Central memory CD8-positive, alpha-beta T cell (primary cell): ENCODE measurements around the gene MLIP.

Source experiments
- ATAC-seq: fragments of 150-1000 bp; cut with Tn5 transposase; replicated peaks from 2 replicates; pipeline ENCODE4 v1.10.0; 2022; ENCODE audit warnings: mild to moderate bottlenecking, moderate FRiP score, moderate number of reproducible peaks; ENCODE audit not compliant: poor library complexity, severe bottlenecking; ENCODE audit errors: extremely low read depth
- DNase-seq, 2 donors: peaks; one replicate each; pipeline ENCODE4 v3.0.0; 2021; ENCODE audit warnings: low spot score in 2 of 2
- H3K27ac Mint-ChIP-seq: one replicate; pipeline ENCODE4 v1.8.0; 2022; ENCODE audit warnings: low read depth, mild to moderate bottlenecking, moderate library complexity, mixed read lengths
- H3K27me3 Mint-ChIP-seq: one replicate; pipeline ENCODE4 v1.8.0; 2022; ENCODE audit warnings: mixed read lengths
- H3K36me3 Mint-ChIP-seq: one replicate; pipeline ENCODE4 v1.8.0; 2022; ENCODE audit warnings: mild to moderate bottlenecking, moderate library complexity, mixed read lengths; ENCODE audit not compliant: insufficient read depth
- H3K4me1 Mint-ChIP-seq: one replicate; pipeline ENCODE4 v1.8.0; 2022; ENCODE audit warnings: mixed read lengths
- H3K4me3 Mint-ChIP-seq: one replicate; pipeline ENCODE4 v1.8.0; 2022; ENCODE audit warnings: mild to moderate bottlenecking, moderate library complexity, mixed read lengths
- H3K9me3 Mint-ChIP-seq: one replicate; pipeline ENCODE4 v1.8.0; 2022; ENCODE audit warnings: mixed read lengths

Gene MLIP

GRCh38 chr6:54282186-54282585 is 170.9 kb downstream of the MLIP start:
- H3K4me1 Mint-ChIP-seq: no peaks in the 10 kb centered on the region
- H3K36me3 Mint-ChIP-seq: no peaks in the 10 kb centered on the region
- no peak overlapping the region for H3K4me3 Mint-ChIP-seq
- ATAC-seq (no peak), DNase-seq (no peak)
- no peaks in the 10 kb centered on the region for H3K27me3 Mint-ChIP-seq
- no peak overlapping the region for H3K27ac Mint-ChIP-seq
- peaks cover 24% of the 10 kb centered on the region for H3K9me3 Mint-ChIP-seq

DNA sequence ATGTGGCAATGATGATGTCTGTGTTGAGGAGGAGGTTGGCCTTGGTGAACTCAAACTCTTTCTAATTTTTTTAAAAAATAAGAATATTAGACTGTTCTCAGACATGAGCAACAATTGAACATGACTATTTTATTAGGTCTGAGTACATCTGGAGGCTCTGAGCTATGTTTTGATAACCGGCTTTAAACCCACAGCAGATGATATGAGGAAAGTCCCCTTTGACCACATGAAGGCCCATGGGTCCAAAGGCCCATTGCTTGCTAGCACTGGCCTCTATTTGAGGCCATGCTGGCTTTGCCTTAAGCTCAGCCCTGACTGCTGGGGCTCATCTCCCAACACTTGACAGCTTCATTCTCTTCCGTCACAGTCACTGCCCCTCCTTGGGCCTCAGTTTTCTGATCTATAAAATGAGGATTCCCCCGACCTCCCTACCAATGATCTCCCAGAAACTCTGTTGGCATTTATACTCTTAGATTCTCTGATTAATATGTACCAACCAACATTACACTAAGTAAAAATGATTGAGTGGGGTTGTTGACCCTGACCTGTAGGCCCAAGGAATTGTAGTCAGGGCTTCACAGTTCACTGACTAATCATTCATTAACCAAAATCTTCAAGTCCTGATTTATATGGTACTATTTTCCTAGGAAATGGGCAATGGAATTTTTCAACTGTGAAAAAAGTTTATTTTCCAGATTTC is 173.1 kb downstream of the MLIP start:
- Mint-ChIP-seq H3K36me3 (peaks cover 2% of the 10 kb centered on the region), H3K9me3 (peaks cover 20% of the 10 kb centered on the region)
- no peak for ATAC-seq

DNA sequence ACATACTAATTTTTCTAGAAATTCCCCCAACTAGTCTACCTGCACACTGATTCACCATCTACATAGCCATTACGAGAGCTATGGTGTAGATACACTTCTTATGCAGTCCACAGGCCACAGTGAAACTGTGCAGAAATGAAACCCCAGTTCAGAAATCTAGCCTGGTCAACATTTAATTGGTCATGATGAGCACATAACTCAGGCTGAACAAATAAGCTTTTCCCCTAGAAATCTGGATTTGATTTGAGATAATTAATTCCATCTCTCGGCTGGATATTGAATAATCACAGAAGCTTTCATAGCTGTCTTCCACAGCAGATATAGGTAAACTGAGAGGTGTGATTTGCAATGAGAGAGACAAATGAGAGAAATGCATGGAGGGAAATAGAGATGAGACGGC is 174.4 kb downstream of the MLIP start:
- H3K4me1 Mint-ChIP-seq: no peaks in the 10 kb centered on the region
- DNase-seq (no peak), ATAC-seq (no peak)
- no peak overlapping the region for H3K27ac Mint-ChIP-seq
- H3K27me3 Mint-ChIP-seq: no peaks in the 10 kb centered on the region
- peaks cover 2% of the 10 kb centered on the region for H3K36me3 Mint-ChIP-seq
- H3K9me3 Mint-ChIP-seq: peaks cover 20% of the 10 kb centered on the region
- no peak overlapping the region for H3K4me3 Mint-ChIP-seq

More for the DNA sequence above, 173.1 kb downstream of the MLIP start:
- no peak for DNase-seq
- no peak overlapping the region for H3K4me3 Mint-ChIP-seq
- H3K27ac Mint-ChIP-seq: no peak overlapping the region
- no peaks in the 10 kb centered on the region for H3K4me1 Mint-ChIP-seq
- H3K27me3 Mint-ChIP-seq: no peaks in the 10 kb centered on the region

DNA sequence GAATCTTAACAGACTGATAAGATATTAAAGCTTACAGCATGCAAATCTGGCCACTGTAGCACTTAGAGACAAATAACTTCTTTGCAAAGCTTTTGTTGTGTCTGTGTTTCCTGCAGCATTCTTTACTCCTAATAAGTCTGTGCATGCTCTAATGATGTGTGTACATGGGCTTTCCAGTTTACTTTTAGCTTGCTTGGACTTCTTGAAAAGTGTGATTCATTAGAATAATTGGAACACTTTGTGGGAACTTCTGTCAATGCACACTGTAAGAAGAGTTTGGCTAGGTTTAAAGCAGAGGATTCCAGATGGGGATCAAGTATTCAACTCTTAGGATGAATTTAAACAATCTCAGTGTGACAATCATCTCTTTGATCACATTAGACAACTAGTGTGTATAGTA is 174.9 kb downstream of the MLIP start:
- DNase-seq (no peak), ATAC-seq (no peak)
- no peak overlapping the region for H3K4me3 Mint-ChIP-seq
- H3K27me3 Mint-ChIP-seq: no peaks in the 10 kb centered on the region
- no peak overlapping the region for H3K27ac Mint-ChIP-seq
- H3K4me1 Mint-ChIP-seq: no peaks in the 10 kb centered on the region
- peaks cover 20% of the 10 kb centered on the region for H3K9me3 Mint-ChIP-seq
- H3K36me3 Mint-ChIP-seq: peaks cover 2% of the 10 kb centered on the region

GRCh38 chr6:54288474-54288873 is 177.2 kb downstream of the MLIP start:
- no peak overlapping the region for H3K4me3 Mint-ChIP-seq
- peaks cover 25% of the 10 kb centered on the region for H3K9me3 Mint-ChIP-seq
- peaks cover 2% of the 10 kb centered on the region for H3K36me3 Mint-ChIP-seq
- DNase-seq: no peak
- H3K27me3 Mint-ChIP-seq: no peaks in the 10 kb centered on the region
- ATAC-seq: no peak
- no peaks in the 10 kb centered on the region for H3K4me1 Mint-ChIP-seq
- no peak overlapping the region for H3K27ac Mint-ChIP-seq

- peaks cover 29% of the 10 kb centered on the region for H3K9me3 Mint-ChIP-seq
- no peak overlapping the region for H3K4me3 Mint-ChIP-seq
- DNase-seq (no peak), ATAC-seq (no peak)
- H3K27me3 Mint-ChIP-seq: no peaks in the 10 kb centered on the region
- H3K27ac Mint-ChIP-seq: no peak overlapping the region
- no peaks in the 10 kb centered on the region for H3K4me1 Mint-ChIP-seq
- peaks cover 2% of the 10 kb centered on the region for H3K36me3 Mint-ChIP-seq
Observed at GRCh38 chr6:54289426-54289825, 178.2 kb downstream of the MLIP start.

GRCh38 chr6:54291146-54291545 is 179.9 kb downstream of the MLIP start:
- H3K27me3 Mint-ChIP-seq: no peaks in the 10 kb centered on the region
- no peaks in the 10 kb centered on the region for H3K4me1 Mint-ChIP-seq
- H3K9me3 Mint-ChIP-seq: peaks cover 36% of the 10 kb centered on the region
- no peak overlapping the region for H3K27ac Mint-ChIP-seq
- H3K36me3 Mint-ChIP-seq: peaks cover 2% of the 10 kb centered on the region
- no peak overlapping the region for H3K4me3 Mint-ChIP-seq
- DNase-seq (no peak), ATAC-seq (no peak)

DNA sequence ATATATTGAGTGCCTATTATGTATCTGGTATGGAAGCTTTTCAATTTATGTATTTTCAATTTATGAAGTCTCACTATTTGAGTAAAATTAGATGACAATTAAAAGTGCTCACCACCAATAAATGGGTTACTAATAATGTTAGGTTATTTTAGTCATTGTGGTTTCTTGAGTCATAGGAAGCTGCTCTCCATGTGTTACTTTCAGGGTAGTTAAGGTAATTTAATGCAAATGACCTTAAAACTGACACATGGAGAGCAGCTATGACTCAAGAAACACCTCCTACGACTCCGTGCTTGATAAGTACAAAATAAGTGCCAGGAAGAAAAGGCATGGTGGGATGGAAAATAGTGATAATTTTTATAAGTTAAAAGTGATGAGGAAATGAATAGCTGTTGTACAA is 180.5 kb downstream of the MLIP start:
- Mint-ChIP-seq H3K4me1 (no peaks in the 10 kb centered on the region), H3K9me3 (peaks cover 38% of the 10 kb centered on the region), H3K36me3 (peaks cover 2% of the 10 kb centered on the region), H3K4me3 (no peak overlapping the region), H3K27ac (no peak overlapping the region), H3K27me3 (no peaks in the 10 kb centered on the region)
- DNase-seq: no peak
- ATAC-seq: no peak

DNA sequence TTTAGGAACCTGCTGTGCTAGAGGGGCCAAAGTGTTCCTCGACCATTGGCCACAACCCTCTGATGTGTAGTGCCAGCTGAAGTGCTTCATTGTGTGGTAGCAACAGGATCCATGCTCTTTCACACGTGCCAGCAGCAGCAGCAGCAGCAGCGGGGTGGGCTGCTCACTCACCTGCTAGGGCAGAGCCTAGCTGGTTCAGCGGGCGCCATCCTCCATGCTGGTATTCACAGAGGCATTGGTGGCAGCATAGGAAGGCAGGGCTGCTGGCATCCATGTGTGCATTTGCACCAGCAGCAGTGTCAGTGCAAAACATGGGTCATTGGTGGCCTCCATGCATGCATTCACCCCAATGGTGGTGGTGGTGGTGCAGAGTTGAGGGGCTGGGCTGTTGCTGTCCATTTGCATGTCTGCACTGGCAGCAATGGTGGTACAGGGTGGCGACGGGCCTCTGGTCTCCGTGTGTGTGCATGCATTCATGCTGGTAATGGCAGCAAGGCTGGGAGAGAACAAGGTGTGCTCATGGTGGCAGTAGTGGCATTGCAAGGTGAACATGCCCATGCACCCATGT is 183.8 kb downstream of the MLIP start:
- H3K27me3 Mint-ChIP-seq: no peaks in the 10 kb centered on the region
- H3K36me3 Mint-ChIP-seq: no peaks in the 10 kb centered on the region
- no peak overlapping the region for H3K4me3 Mint-ChIP-seq
- DNase-seq: no peak
- ATAC-seq: no peak
- peaks cover 28% of the 10 kb centered on the region for H3K9me3 Mint-ChIP-seq
- H3K27ac Mint-ChIP-seq: no peak overlapping the region
- H3K4me1 Mint-ChIP-seq: no peaks in the 10 kb centered on the region

DNA sequence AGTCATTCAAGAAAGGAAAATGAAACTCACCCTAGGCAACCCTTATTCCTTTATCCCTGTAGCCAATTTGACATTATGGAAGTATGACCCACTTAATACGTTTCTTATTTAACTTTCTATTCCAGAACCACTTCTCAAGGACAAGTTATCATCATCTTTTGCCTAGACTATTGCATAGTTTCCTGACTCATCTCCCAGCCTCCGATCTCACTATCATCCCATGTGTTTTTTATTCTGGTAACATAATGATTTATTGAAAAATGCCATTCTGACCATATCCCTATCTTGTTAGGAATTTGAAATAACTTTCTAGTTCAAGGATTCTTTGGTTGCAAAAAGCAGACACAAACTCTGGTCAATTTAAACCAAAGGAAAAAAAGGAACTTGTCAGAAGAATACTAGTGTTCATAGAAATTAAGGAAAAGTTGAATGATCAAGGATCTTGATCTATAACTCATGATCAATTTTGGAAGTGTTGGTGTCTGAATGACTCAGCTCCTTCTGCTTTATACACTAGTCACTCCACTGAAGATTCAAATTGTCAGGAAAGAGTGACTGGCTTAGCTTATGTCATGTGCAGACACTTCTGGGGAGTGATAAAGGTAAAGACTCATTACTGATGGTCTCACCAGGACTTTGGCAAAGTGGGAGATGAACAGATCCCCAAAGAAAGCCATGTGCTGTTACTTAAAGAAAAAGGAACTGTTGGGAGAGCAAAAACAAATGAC is 188.5 kb downstream of the MLIP start:
- H3K27me3 Mint-ChIP-seq: no peaks in the 10 kb centered on the region
- ATAC-seq (no peak), DNase-seq (no peak)
- no peaks in the 10 kb centered on the region for H3K36me3 Mint-ChIP-seq
- no peak overlapping the region for H3K27ac Mint-ChIP-seq
- no peaks in the 10 kb centered on the region for H3K4me1 Mint-ChIP-seq
- H3K4me3 Mint-ChIP-seq: no peak overlapping the region
- H3K9me3 Mint-ChIP-seq: peaks cover 8% of the 10 kb centered on the region

DNA sequence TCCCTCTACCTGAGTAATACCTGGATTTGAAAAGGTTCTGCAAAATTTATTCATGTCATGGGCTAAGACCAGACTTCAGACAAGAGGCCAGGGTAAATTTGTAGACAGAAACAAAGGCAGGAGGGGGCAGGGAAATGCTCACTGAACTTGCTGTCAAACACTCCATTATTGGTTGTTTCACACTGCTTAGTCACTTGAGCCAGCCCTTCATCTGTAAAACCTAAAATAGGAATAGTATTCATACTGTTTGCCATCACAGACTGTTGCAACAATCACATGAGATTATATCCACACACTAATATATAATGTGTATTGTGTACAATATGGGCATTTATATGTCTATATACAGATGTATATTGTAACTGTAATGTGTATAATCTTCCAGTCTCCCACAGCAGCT is 190.5 kb downstream of the MLIP start:
- no peak for ATAC-seq
- no peaks in the 10 kb centered on the region for H3K27me3 Mint-ChIP-seq
- H3K27ac Mint-ChIP-seq: no peak overlapping the region
- no peak overlapping the region for H3K4me3 Mint-ChIP-seq
- H3K36me3 Mint-ChIP-seq: no peaks in the 10 kb centered on the region
- DNase-seq: no peak
- no peaks in the 10 kb centered on the region for H3K9me3 Mint-ChIP-seq
- no peaks in the 10 kb centered on the region for H3K4me1 Mint-ChIP-seq

GRCh38 chr6:54307439-54307910 is 196.2 kb downstream of the MLIP start:
- Mint-ChIP-seq H3K36me3 (peaks cover 2% of the 10 kb centered on the region), H3K27me3 (no peaks in the 10 kb centered on the region), H3K9me3 (peaks cover 14% of the 10 kb centered on the region), H3K27ac (no peak overlapping the region), H3K4me1 (no peaks in the 10 kb centered on the region), H3K4me3 (no peak overlapping the region)
- ATAC-seq (no peak), DNase-seq (no peak)
